Stimulated activated naive CD8-positive, alpha-beta T cell treated with anti-CD3 and anti-CD28 coated beads, Interleukin-15, amount 100 ng/mL, for 72 hours (primary cell): ENCODE measurements around the gene DARS1.

Experiments used
- ATAC-seq: fragments of 150-1000 bp; cut with Tn5 transposase; 2 replicates; pipeline ENCODE4 v1.10.0; 2021; ENCODE audit warnings: mild to moderate bottlenecking, moderate library complexity
- DNase-seq, 2 donors: peaks; one replicate each; pipeline ENCODE4 v3.0.0; 2021 to 2022
- H3K27ac Mint-ChIP-seq, 2 donors: one replicate each; pipeline ENCODE4 v1.8.0; 2022; ENCODE audit warnings: mild to moderate bottlenecking in 2 of 2, mixed read lengths in 2 of 2, moderate library complexity in 2 of 2
- H3K27me3 Mint-ChIP-seq: one replicate; pipeline ENCODE4 v1.8.0; 2022; ENCODE audit warnings: mixed read lengths
- H3K4me1 Mint-ChIP-seq: one replicate; pipeline ENCODE4 v1.8.0; 2022; ENCODE audit warnings: mild to moderate bottlenecking, mixed read lengths
- H3K4me3 Mint-ChIP-seq, 2 donors: one replicate each; pipeline ENCODE4 v1.8.0; 2022; ENCODE audit warnings: mild to moderate bottlenecking in 2 of 2, mixed read lengths in 2 of 2, moderate library complexity in 1 of 2
- H3K9me3 Mint-ChIP-seq, 2 donors: one replicate each; pipeline ENCODE4 v1.8.0; 2022; ENCODE audit warnings: mixed read lengths in 2 of 2

The DARS1 gene

DNA sequence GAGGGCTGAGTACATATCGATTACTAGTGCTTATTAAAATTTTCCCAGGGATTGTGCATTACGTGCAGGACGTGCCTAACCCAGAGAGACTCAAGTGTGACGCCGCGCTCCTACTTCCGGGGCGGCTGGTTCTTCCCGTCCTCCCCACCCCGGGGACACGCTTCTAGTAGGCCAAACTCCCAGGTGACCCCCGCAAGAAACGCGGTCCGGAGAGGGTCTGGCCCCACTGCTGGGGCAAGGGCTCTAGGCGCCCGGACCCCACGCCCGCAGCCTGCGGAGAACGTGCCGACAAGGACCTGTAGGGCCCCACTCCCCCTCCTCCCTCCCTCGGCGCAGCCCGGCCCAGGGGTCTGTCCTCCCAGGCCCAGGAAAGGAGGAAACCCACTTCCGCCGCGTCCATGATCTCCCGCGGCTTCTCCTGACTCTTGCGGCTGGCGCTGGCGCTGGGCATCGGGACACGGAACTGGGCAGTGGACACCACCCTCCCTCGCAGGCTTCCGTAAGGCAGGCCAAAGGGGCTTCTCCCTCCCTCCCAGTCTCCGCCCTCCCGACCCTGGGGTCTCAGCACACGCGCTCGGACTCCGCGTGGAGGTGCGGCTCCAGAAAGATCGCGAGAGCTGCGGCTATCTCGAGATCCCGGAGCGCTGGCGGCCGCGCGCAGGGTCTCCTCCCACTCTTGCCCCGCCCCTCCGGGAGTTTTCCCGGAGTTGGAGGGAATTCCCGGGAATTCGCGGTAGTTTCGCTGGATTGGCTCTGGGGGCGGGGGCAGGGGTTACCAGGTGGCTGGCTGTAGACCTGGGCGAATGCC lies at the start of gene DARS1:
Gene DARS1, minus strand, starts transcription at position 609 of the 808 bp plus-strand sequence. Its CDS starts 158 bp downstream, at position 451.
- Mint-ChIP-seq H3K4me3 (peak within 1 kb of the TSS; percentile 89 to 91), H3K9me3 (no peaks in the 10 kb centered on the region), H3K4me1 (peaks cover 65% of the 10 kb centered on the region), H3K27ac (peak within 1 kb of the TSS; percentile 98 to 99), H3K27me3 (no peaks in the 10 kb centered on the region)
- peak; percentile 85 to 91 for DNase-seq
- ATAC-seq = peak; percentile 92

DNA sequence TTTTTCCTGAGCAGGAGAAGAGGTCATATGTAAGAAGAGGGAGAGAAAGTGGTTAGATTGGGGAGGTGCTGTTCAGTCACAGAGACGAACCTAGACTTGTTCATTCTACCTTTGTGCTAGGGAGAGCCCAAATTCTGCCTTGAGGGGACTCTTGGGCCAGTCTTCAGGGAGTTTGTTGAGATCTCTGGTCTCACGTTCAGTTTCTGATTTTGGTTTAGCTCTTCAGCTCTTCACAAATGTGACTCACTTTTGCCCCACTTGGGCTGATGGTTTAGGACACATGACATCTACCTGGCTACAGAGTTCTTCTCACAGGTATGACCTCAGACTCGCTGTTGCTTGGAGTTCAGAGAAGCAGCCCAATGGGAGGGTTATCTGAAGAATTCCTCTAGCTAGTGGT lies 49.2 kb upstream of the DARS1 start:
- no peaks in the 10 kb centered on the region for H3K9me3 Mint-ChIP-seq
- peaks cover 8% of the 10 kb centered on the region for H3K4me1 Mint-ChIP-seq
- DNase-seq (no peak), ATAC-seq (peak; percentile 70)
- no peaks in the 10 kb centered on the region for H3K27me3 Mint-ChIP-seq
- H3K4me3 Mint-ChIP-seq = no peak overlapping the region
- no peak overlapping the region for H3K27ac Mint-ChIP-seq

DNA sequence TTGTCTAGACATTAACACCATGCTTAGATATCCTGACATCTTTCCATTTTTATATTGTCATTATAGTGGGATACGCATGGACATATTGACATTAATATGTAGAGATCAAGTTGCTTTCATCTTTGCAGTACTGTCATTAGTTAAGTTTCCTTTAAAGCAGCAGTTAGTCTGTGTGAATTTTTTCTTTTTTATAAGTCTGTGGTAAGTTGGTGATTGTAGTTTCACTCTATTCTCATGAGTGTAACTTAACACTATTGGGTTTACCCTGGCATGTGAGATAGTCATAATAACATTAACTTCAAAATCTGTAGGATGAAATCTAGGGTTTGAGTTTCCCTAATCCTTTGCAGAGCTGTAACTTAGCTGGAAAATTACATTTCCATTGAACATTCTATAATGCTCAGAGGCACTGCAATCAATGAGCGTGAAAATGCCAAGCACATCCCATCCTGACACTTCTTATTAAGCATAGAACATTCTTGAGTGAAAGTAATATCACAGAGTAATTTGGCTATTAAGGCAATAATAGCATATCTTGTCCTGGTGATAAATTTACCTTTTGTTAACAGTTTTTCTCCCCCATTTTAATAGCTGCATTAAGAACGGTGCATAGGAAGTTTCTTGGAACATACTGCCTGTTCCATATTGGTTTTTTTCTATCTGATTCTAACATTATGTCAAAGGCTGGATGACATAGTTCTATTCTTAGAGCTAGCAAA lies 47.5 kb upstream of the DARS1 start:
- H3K4me1 Mint-ChIP-seq = peaks cover 8% of the 10 kb centered on the region
- no peak overlapping the region for H3K4me3 Mint-ChIP-seq
- ATAC-seq = no peak
- no peaks in the 10 kb centered on the region for H3K27me3 Mint-ChIP-seq
- H3K9me3 Mint-ChIP-seq = no peaks in the 10 kb centered on the region
- no peak for DNase-seq
- no peak overlapping the region for H3K27ac Mint-ChIP-seq

DNA sequence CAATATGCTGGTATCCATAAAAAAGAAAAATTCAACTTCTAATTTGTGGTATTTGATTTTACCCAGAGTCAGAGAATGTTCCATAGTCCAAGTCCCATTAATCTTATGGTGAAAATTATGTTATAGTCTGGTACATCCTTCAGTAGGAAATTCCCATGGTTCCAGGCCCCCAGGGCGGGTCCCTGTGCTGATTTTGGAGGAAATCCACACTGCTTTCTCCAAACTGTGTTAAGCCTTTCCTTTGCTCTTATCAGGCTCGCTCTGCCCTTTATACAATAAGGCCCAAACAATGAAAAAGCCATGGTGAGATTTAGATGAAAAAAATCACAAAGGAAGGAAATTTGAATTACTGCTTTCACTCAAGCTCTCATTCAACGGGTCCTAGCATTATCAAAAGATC lies 46.8 kb upstream of the DARS1 start:
- ATAC-seq (no peak), DNase-seq (no peak)
- Mint-ChIP-seq H3K27me3 (no peaks in the 10 kb centered on the region), H3K9me3 (no peaks in the 10 kb centered on the region), H3K4me3 (no peak overlapping the region), H3K27ac (no peak overlapping the region), H3K4me1 (peaks cover 8% of the 10 kb centered on the region)

GRCh38 chr2:136031711-136032110 lies 46.3 kb upstream of the DARS1 start:
- DNase-seq (no peak), ATAC-seq (no peak)
- H3K27me3 Mint-ChIP-seq = no peaks in the 10 kb centered on the region
- no peaks in the 10 kb centered on the region for H3K9me3 Mint-ChIP-seq
- no peak overlapping the region for H3K4me3 Mint-ChIP-seq
- H3K27ac Mint-ChIP-seq = no peak overlapping the region
- peaks cover 8% of the 10 kb centered on the region for H3K4me1 Mint-ChIP-seq

DNA sequence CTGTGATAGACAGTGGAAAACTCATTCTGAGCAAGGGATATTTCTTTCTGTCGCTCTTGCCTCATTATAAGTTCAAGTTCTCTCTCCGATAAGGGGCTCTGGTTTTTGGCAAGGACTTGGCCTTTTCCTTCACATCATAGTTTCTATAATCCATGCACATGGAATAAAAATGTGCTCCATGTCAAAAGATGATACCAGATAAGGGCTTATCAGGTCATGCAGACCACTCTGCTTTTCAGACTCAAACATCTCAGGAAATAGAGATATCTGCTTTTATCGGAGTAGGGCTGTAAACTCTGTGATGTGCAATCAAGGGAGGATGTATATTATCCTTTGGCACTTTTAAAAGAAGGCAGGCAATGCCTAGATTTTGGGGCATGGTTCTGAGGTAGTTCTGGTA lies 45.0 kb upstream of the DARS1 start:
- no peak overlapping the region for H3K27ac Mint-ChIP-seq
- no peaks in the 10 kb centered on the region for H3K27me3 Mint-ChIP-seq
- ATAC-seq (no peak), DNase-seq (no peak)
- peaks cover 13% of the 10 kb centered on the region for H3K4me1 Mint-ChIP-seq
- H3K4me3 Mint-ChIP-seq = no peak overlapping the region
- H3K9me3 Mint-ChIP-seq = no peaks in the 10 kb centered on the region

- peaks cover 12% of the 10 kb centered on the region for H3K4me1 Mint-ChIP-seq
- no peaks in the 10 kb centered on the region for H3K27me3 Mint-ChIP-seq
- no peaks in the 10 kb centered on the region for H3K9me3 Mint-ChIP-seq
- ATAC-seq = no peak
- peak overlapping the region in 1 of 2 donors; percentile 7 for H3K27ac Mint-ChIP-seq
- no peak overlapping the region for H3K4me3 Mint-ChIP-seq
- DNase-seq = no peak
Observed at GRCh38 chr2:136029149-136029548, 43.7 kb upstream of the DARS1 start.

- ATAC-seq (no peak), DNase-seq (no peak)
- H3K27ac Mint-ChIP-seq = no peak overlapping the region
- H3K27me3 Mint-ChIP-seq = no peaks in the 10 kb centered on the region
- H3K4me3 Mint-ChIP-seq = no peak overlapping the region
- no peaks in the 10 kb centered on the region for H3K9me3 Mint-ChIP-seq
- H3K4me1 Mint-ChIP-seq = peaks cover 12% of the 10 kb centered on the region
Observed at GRCh38 chr2:136028001-136028400, 42.6 kb upstream of the DARS1 start.

- Mint-ChIP-seq H3K27me3 (no peaks in the 10 kb centered on the region), H3K4me1 (peaks cover 12% of the 10 kb centered on the region), H3K9me3 (no peaks in the 10 kb centered on the region), H3K27ac (no peak overlapping the region), H3K4me3 (no peak overlapping the region)
- no peak for ATAC-seq
- DNase-seq = no peak
Observed at GRCh38 chr2:136027112-136027511, 41.7 kb upstream of the DARS1 start.

DNA sequence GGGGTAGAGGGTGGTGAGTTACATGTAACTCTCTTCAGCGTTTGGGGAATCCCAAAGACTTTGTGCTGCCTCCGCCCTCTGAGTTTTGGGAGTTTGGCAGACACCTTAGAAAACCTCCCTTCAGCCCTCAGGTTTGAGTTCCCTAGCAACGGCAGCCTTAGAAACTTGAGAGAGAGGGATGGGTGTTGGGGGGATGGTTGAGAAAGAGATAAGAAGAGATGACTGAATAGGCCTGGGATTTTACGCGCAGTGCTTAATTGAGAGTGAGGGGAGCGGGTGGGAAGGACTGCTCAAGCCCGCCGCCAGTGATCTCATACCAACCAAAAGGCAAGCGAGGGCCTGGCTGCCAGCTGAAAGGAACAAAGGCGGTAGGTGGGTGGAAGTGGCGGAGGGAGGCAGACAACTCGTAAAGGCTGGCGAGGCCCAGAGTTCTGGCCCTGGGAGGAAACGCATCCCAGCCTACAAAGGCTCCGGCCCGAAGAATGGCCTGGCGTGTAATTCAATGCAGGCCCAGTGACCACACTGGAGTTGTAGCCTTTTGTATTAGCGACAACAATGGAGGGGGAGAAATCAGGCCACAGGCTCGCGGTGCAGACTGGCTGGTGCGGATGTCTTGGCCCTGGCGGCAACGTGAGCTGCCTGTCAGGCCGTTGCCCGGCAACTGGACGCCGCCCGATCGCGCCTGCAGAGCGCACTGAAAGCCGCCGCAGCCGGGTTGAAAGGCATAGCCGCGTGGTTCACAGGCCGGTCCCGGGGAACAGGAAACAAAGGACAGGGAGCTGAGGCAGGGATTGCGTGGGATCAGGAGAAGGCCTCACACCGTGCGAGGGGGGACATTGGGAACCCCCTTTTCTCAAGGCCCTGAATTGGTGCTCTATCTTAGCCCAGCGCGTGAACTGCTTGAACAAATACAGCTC lies 39.9 kb upstream of the DARS1 start:
- Mint-ChIP-seq H3K27me3 (no peaks in the 10 kb centered on the region), H3K4me3 (peak overlapping the region; percentile 27 to 50), H3K27ac (peak overlapping the region; percentile 47 to 61), H3K4me1 (peaks cover 12% of the 10 kb centered on the region), H3K9me3 (no peaks in the 10 kb centered on the region)
- ATAC-seq = peak; percentile 85
- peak; percentile 33 to 45 for DNase-seq

GRCh38 chr2:136024616-136025015 lies 39.2 kb upstream of the DARS1 start:
- ATAC-seq (no peak), DNase-seq (no peak)
- H3K27me3 Mint-ChIP-seq = no peaks in the 10 kb centered on the region
- no peak overlapping the region for H3K27ac Mint-ChIP-seq
- H3K4me1 Mint-ChIP-seq = peaks cover 12% of the 10 kb centered on the region
- H3K4me3 Mint-ChIP-seq = no peak overlapping the region
- H3K9me3 Mint-ChIP-seq = no peaks in the 10 kb centered on the region

DNA sequence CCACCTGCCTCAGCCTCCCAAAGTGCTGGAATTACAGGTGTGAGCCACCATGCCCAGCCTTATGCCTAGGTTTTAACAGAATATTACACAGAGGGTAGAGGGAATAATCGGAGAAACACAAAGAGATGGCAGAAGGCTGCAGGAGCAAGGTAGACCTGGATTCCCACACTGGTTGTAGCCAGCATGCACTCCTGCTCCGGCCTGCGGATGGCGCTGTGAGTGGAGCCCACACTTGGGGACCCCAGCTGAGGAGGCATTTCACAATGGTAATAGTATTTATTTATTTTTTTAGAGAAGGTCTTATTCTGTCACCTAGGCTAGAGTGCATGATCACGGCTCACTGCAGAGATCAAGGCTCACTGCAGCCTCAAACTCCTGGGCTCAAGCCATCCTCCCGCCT lies 38.8 kb upstream of the DARS1 start:
- ATAC-seq (no peak), DNase-seq (no peak)
- H3K4me3 Mint-ChIP-seq = no peak overlapping the region
- no peak overlapping the region for H3K27ac Mint-ChIP-seq
- no peaks in the 10 kb centered on the region for H3K27me3 Mint-ChIP-seq
- peaks cover 12% of the 10 kb centered on the region for H3K4me1 Mint-ChIP-seq
- H3K9me3 Mint-ChIP-seq = no peaks in the 10 kb centered on the region

DNA sequence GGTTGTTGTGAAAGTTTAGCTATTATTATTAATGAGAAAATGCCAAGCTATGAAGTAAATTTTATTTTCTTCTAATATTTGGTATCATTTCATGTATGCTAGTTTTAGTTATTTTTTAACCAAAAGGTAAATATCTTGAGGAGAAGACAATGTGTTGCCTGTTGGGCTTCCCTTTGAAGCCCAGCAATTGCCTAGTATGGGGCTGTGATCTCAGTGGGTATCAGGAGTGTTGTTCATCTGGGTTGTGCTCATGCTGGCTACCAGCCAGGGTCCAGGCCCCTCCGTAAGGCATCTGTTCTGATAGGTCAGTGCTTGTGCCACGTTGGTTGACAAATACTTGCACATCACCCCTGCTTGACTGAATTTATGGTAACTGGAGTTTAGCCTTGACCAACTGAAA lies 38.0 kb upstream of the DARS1 start:
- H3K4me3 Mint-ChIP-seq = no peak overlapping the region
- no peak overlapping the region for H3K27ac Mint-ChIP-seq
- H3K27me3 Mint-ChIP-seq = no peaks in the 10 kb centered on the region
- H3K4me1 Mint-ChIP-seq = peaks cover 12% of the 10 kb centered on the region
- H3K9me3 Mint-ChIP-seq = no peaks in the 10 kb centered on the region
- no peak for ATAC-seq
- DNase-seq = no peak

- Mint-ChIP-seq H3K27me3 (no peaks in the 10 kb centered on the region), H3K27ac (no peak overlapping the region), H3K9me3 (no peaks in the 10 kb centered on the region), H3K4me3 (no peak overlapping the region), H3K4me1 (peaks cover 12% of the 10 kb centered on the region)
- DNase-seq (no peak), ATAC-seq (no peak)
Observed at GRCh38 chr2:136022396-136023146, 37.1 kb upstream of the DARS1 start.

- Mint-ChIP-seq H3K4me3 (no peak overlapping the region), H3K27ac (no peak overlapping the region)
- no peak for DNase-seq
Observed at GRCh38 chr2:136021976-136022375, 36.5 kb upstream of the DARS1 start.

More at GRCh38 chr2:136021976-136022375, 36.5 kb upstream of the DARS1 start:
- Mint-ChIP-seq H3K9me3 (no peaks in the 10 kb centered on the region), H3K4me1 (peaks cover 12% of the 10 kb centered on the region), H3K27me3 (no peaks in the 10 kb centered on the region)
- no peak for ATAC-seq
